ENCODE data around the gene LMO7. TPM values are rescaled to one million over a fixed set of nuclear protein-coding genes. Genes with fewer than 3 reads are reported as not detected.
A peak's percentile ranks its signal among the peaks of the same experiment; 100 is the strongest.

The LMO7 gene
- total RNA-seq, 6 experiments from 2014 or later, result 682 to 843 (median 813) TPM

GRCh38 chr13:75873494-75873893, 237.4 kb downstream of the LMO7 start:
- Mint-ChIP-seq H3K9me3 (peaks cover 25% of the 10 kb centered on the region), H3K27ac (no peak overlapping the region), H3K4me3 (peak overlapping the region; percentile 1; the same call in 1 of the 2 replicates), H3K27me3 (ENCODE audit: insufficient read depth) (peaks cover 76% of the 10 kb centered on the region), H3K4me1 (ENCODE audit: low read depth) (peaks cover 47% of the 10 kb centered on the region), H3K36me3 (ENCODE audit: low read depth) (peaks cover 9% of the 10 kb centered on the region; the same call in 1 of the 2 replicates)
- no peak for DNase-seq
- TF ChIP-seq CTCF (IDR thresholded peaks at IDR 0.05), result no peak

GRCh38 chr13:75875450-75875849, 239.3 kb downstream of the LMO7 start:
- H3K4me1 Mint-ChIP-seq (ENCODE audit: low read depth), result peaks cover 33% of the 10 kb centered on the region
- TF ChIP-seq CTCF (IDR thresholded peaks at IDR 0.05), result no peak
- H3K27ac Mint-ChIP-seq, result no peak overlapping the region
- peaks cover 60% of the 10 kb centered on the region for H3K27me3 Mint-ChIP-seq (ENCODE audit: insufficient read depth)
- peaks cover 9% of the 10 kb centered on the region; the same call in 1 of the 2 replicates for H3K36me3 Mint-ChIP-seq (ENCODE audit: low read depth)
- H3K9me3 Mint-ChIP-seq, result peaks cover 15% of the 10 kb centered on the region
- H3K4me3 Mint-ChIP-seq, result no peak overlapping the region; the same call in 1 of the 2 replicates
- DNase-seq, result no peak

GRCh38 chr13:75876142-75877050, 240.3 kb downstream of the LMO7 start:
- peak; percentile 92 for TF ChIP-seq CTCF (IDR thresholded peaks at IDR 0.05)
- Mint-ChIP-seq H3K9me3 (peaks cover 8% of the 10 kb centered on the region), H3K4me3 (peak overlapping the region; percentile 42; the same call in 1 of the 2 replicates), H3K4me1 (ENCODE audit: low read depth) (peaks cover 30% of the 10 kb centered on the region), H3K36me3 (ENCODE audit: low read depth) (peaks cover 9% of the 10 kb centered on the region; the same call in 1 of the 2 replicates), H3K27me3 (ENCODE audit: insufficient read depth) (peaks cover 58% of the 10 kb centered on the region), H3K27ac (no peak overlapping the region; the same call in 1 of the 2 replicates)
- peak; percentile 65 for DNase-seq

- Mint-ChIP-seq H3K4me1 (ENCODE audit: low read depth) (peaks cover 33% of the 10 kb centered on the region), H3K27ac (peak overlapping the region; percentile 59; the same call in 1 of the 2 replicates), H3K27me3 (ENCODE audit: insufficient read depth) (peaks cover 53% of the 10 kb centered on the region), H3K9me3 (peaks cover 3% of the 10 kb centered on the region; the same call in 1 of the 2 replicates), H3K4me3 (no peak overlapping the region), H3K36me3 (ENCODE audit: low read depth) (peaks cover 9% of the 10 kb centered on the region; the same call in 1 of the 2 replicates)
- DNase-seq, result no peak
- TF ChIP-seq CTCF (IDR thresholded peaks at IDR 0.05), result no peak
These were observed 240.9 kb downstream of the LMO7 start for GRCh38 chr13:75877071-75877470.

GRCh38 chr13:75879656-75880055, 243.5 kb downstream of the LMO7 start:
- Mint-ChIP-seq H3K4me1 (ENCODE audit: low read depth) (peaks cover 38% of the 10 kb centered on the region), H3K9me3 (no peaks in the 10 kb centered on the region), H3K27ac (no peak overlapping the region), H3K36me3 (ENCODE audit: low read depth) (peaks cover 9% of the 10 kb centered on the region; the same call in 1 of the 2 replicates), H3K27me3 (ENCODE audit: insufficient read depth) (peaks cover 37% of the 10 kb centered on the region), H3K4me3 (no peak overlapping the region)
- no peak for DNase-seq
- TF ChIP-seq CTCF (IDR thresholded peaks at IDR 0.05), result no peak
